Glutamatergic neuron (in vitro differentiated cells): ENCODE measurements around the gene IQCC. TPM values are rescaled to one million over a fixed set of nuclear protein-coding genes. Genes with fewer than 3 reads are reported as not detected.

ENCODE experiments used
- DNase-seq: peaks from one replicate; pipeline ENCODE4 v3.0.0; 2022
- H3K27ac Mint-ChIP-seq: one replicate; pipeline ENCODE4 v1.8.0; 2020; ENCODE audit warnings: mild to moderate bottlenecking, mixed read lengths, inconsistent platforms; ENCODE audit not compliant: unreplicated experiment
- H3K27me3 Mint-ChIP-seq: one replicate; pipeline ENCODE4 v1.8.0; 2020; ENCODE audit warnings: mild to moderate bottlenecking, moderate library complexity, mixed read lengths, inconsistent platforms; ENCODE audit not compliant: unreplicated experiment
- H3K36me3 Mint-ChIP-seq: one replicate; pipeline ENCODE4 v1.8.0; 2020; ENCODE audit warnings: mild to moderate bottlenecking, mixed read lengths, inconsistent platforms; ENCODE audit not compliant: unreplicated experiment
- H3K4me1 Mint-ChIP-seq: one replicate; pipeline ENCODE4 v1.8.0; 2020; ENCODE audit warnings: mild to moderate bottlenecking, low read depth, mixed read lengths, inconsistent platforms; ENCODE audit not compliant: unreplicated experiment
- H3K4me3 Mint-ChIP-seq: one replicate; pipeline ENCODE4 v1.8.0; 2020; ENCODE audit warnings: mild to moderate bottlenecking, mixed read lengths, inconsistent platforms; ENCODE audit not compliant: unreplicated experiment
- H3K9me3 Mint-ChIP-seq: one replicate; pipeline ENCODE4 v1.8.0; 2020; ENCODE audit warnings: mild to moderate bottlenecking, moderate library complexity, mixed read lengths, inconsistent platforms; ENCODE audit not compliant: unreplicated experiment
- total RNA-seq: library from RNA; stranded (reverse); fragmentation: NEBNext Ultra II Directional; extraction: Animal tissue kit (Norgen Biotek cat#: 25700); gene quantifications from one replicate; pipeline ENCODE4 v1.2.1, GENCODE V29; 2021; ENCODE audit not compliant: unreplicated experiment
- TF ChIP-seq, protein P1 (sequence below): fragments of 200-600 bp; sonication (generic); IDR thresholded peaks from one replicate; pipeline ENCODE4 v1.5.0; 2021; ENCODE audit not compliant: partially characterized antibody, unreplicated experiment

IQCC gene
- total RNA-seq, 1 donor from 2014 or later: 2.7 TPM

DNA sequence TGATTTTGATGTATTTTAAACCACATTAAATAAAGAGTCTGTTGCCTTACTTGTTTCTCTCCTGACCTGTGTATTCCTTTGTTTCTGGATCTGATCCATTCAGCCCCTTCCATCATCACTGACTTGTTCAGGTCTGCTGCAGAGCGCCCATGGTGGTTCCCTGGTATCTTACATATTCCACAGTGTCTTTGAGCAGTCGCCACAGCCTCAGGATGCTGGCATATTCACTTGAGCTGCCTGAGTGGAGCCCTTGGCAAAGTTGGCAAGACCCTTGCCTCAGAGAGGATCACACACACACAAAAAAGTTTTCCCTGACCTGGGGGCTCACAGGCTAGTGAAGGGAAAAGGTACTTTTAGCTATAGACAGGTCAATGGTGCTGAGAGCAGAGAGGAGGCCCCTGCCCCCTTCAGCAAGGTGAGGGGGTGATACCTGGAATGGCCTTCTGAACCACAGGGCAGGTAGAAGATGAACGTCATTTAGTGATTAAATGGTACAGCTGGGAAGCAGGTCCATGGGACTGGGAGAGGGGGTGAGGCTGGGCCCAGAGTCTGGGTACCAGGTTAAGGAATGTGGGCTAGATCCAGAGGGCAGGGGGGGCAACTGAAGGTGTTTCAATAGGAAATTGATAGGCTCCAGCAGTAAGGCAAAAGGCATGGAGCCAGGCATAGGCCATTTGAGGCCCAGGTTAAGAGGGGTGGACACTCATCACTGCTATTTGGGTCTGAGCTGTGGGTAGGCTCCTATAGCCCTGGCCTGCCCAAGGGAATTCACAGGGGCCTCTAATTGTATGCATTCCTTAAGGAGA, 7.0 kb upstream of the IQCC start:
- peak overlapping the region; percentile 90 for H3K27ac Mint-ChIP-seq
- H3K9me3 Mint-ChIP-seq: peaks cover 17% of the 10 kb centered on the region
- no peak for DNase-seq
- TF ChIP-seq, protein P1, sequence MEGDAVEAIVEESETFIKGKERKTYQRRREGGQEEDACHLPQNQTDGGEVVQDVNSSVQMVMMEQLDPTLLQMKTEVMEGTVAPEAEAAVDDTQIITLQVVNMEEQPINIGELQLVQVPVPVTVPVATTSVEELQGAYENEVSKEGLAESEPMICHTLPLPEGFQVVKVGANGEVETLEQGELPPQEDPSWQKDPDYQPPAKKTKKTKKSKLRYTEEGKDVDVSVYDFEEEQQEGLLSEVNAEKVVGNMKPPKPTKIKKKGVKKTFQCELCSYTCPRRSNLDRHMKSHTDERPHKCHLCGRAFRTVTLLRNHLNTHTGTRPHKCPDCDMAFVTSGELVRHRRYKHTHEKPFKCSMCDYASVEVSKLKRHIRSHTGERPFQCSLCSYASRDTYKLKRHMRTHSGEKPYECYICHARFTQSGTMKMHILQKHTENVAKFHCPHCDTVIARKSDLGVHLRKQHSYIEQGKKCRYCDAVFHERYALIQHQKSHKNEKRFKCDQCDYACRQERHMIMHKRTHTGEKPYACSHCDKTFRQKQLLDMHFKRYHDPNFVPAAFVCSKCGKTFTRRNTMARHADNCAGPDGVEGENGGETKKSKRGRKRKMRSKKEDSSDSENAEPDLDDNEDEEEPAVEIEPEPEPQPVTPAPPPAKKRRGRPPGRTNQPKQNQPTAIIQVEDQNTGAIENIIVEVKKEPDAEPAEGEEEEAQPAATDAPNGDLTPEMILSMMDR: no peak
- peaks cover 7% of the 10 kb centered on the region for H3K27me3 Mint-ChIP-seq
- no peaks in the 10 kb centered on the region for H3K36me3 Mint-ChIP-seq
- H3K4me3 Mint-ChIP-seq: peak overlapping the region; percentile 79
- H3K4me1 Mint-ChIP-seq: peaks cover 29% of the 10 kb centered on the region

DNA sequence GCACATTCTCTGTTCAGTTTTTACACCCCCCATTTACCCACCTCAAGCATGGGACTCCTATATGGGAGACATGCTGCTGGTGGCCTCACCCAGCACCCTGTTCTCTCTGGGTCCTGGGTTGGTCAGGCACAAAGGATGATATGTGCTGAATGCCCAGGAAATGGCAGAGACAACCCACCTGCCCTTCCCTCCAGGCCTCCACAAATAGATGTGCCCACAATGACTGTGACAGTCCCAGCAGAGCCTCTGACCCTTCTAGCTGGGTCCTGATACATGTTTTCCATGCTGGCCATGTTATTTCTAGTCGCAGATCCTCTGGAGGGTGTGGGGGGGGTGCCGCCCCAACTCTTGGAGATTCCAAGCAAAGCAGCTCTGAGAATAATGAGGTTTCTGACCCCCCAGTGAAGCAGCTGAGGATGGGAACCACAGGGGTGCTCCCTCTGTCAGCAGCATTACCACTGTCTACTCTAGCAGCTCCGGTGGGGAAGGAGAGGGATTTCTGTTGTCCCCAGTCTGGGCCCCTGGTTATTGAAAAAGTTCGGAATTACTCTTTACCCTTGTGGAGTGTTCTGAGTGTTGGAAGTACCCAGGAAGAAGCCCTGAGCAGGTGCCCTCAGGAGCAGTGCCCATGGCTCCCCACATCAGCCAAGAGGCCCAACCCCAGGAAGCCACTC, 6.3 kb upstream of the IQCC start:
- Mint-ChIP-seq H3K27ac (peak overlapping the region; percentile 90), H3K27me3 (peaks cover 14% of the 10 kb centered on the region), H3K4me3 (peak overlapping the region; percentile 79), H3K9me3 (peaks cover 17% of the 10 kb centered on the region), H3K4me1 (peaks cover 29% of the 10 kb centered on the region), H3K36me3 (no peaks in the 10 kb centered on the region)
- no peak for DNase-seq
- TF ChIP-seq, protein P1: no peak

DNA sequence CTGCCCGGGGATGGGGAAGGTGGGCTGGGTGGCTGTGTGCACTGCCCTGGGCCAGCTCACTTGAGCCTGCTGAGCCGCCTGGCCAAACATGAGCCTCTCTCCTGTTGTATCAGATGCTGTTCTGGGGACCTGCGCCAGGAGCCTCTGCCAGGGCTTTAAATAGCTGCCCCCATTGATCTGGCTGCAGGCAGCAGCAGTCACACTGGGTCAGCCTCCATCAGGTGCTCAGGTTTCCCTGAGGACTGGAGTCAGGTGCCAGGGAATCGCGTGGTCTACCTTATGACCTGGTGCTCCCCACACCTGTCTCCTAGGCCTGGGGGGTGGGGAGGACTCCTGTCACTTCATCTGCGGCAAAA, 5.8 kb upstream of the IQCC start:
- Mint-ChIP-seq H3K4me3 (peak overlapping the region; percentile 79), H3K4me1 (peaks cover 29% of the 10 kb centered on the region), H3K27ac (peak overlapping the region; percentile 90), H3K9me3 (peaks cover 18% of the 10 kb centered on the region), H3K27me3 (peaks cover 14% of the 10 kb centered on the region), H3K36me3 (no peaks in the 10 kb centered on the region)
- TF ChIP-seq, protein P1: no peak
- peak; percentile 27 for DNase-seq

DNA sequence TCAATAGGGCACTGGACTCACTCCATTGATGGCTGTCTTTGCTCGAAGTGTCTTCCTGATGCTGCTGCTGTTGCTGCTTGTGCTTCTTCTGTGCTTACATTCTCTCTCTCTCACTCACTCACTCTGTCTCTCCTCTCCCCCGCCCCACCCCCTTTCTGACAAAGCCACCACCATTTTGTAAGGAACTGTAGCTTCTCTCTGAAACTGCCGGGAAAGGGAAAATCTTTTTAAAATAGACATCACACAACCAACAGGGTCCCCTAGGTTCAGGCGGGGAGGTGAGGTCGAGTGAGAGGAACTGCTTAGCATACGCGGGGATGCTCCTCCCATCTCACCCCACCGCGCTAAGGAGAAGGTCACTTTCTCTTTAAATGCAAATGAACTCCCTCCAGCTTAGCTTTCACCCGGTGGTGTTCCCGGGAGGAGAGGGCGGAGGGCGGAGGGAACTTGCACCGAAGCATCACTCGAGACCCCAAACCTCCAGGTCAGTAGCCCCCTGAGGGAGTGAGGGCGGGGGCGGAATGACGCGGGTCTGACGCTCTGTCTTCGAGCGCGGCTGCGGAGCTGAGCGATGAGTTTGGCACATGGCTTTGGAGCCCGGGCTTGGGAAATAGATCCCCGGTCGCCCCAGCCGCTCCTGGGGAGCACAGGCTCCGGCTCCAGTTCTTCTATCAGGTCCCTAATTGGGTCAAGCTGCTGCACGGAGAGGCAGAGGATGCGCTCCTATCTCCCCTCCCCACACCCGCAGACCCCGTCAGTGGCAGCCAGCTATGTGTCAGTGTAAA, 5.1 kb upstream of the IQCC start, which contains the start of gene CCDC28B:
Gene CCDC28B, plus strand, starts transcription at position 370 of the 785 bp plus-strand sequence. CDS start 1,341 bp downstream, outside the sequence.
- Mint-ChIP-seq H3K9me3 (peaks cover 19% of the 10 kb centered on the region), H3K4me3 (peak within 1 kb of the TSS; percentile 79), H3K4me1 (peaks cover 29% of the 10 kb centered on the region), H3K36me3 (no peaks in the 10 kb centered on the region), H3K27me3 (peaks cover 14% of the 10 kb centered on the region), H3K27ac (peak within 1 kb of the TSS; percentile 90)
- DNase-seq: peak; percentile 86
- TF ChIP-seq, protein P1: no peak
